Measurements from ENCODE around the gene SLC24A1. TPM values are rescaled to one million over a fixed set of nuclear protein-coding genes. Genes with fewer than 3 reads are reported as not detected.

Gene SLC24A1
- total RNA-seq, 1 donor from 2014 or later: 10.3 TPM

DNA sequence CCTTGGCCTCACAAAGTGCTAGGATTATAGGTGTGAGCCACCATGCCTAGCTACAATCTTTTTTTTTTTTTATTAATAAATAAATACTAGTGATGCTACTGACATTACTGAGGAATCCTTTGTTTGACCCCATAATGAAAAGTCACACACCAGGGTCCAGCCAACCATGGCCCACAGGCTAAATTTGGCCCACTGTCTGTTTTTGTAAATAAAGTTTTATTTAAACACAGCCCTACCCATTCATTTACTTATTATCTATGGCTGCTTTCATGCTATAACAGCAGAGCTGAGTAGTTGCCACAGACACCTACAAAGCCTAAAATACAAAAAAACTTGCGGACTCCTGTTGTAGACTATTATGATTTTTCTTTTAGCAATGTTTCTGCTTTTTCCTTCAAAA, 18.2 kb upstream of the SLC24A1 start:
- no peaks in the 10 kb centered on the region for H3K27me3 ChIP-seq (ENCODE audit: insufficient read depth, low read length)
- H3K4me2 ChIP-seq (ENCODE audit: low read length): no peak overlapping the region
- Mint-ChIP-seq H3K4me3 (ENCODE audit: unreplicated experiment) (no peak overlapping the region), H3K27me3 (ENCODE audit: low read depth, unreplicated experiment) (no peaks in the 10 kb centered on the region), H3K36me3 (ENCODE audit: low read depth, unreplicated experiment) (peaks cover 5% of the 10 kb centered on the region), H3K4me1 (ENCODE audit: low read depth, unreplicated experiment) (no peaks in the 10 kb centered on the region), H3K27ac (ENCODE audit: unreplicated experiment) (no peak overlapping the region), H3K9me3 (ENCODE audit: unreplicated experiment) (no peaks in the 10 kb centered on the region)
- H3K9ac ChIP-seq (ENCODE audit: low read length): no peak overlapping the region
- H3K36me3 ChIP-seq (ENCODE audit: insufficient read depth, low read length): peaks cover 17% of the 10 kb centered on the region
- H3K4me1 ChIP-seq (ENCODE audit: insufficient read depth, low read length): no peaks in the 10 kb centered on the region
- TF ChIP-seq CTCF (IDR thresholded peaks at IDR 0.05; ENCODE audit: insufficient read depth, low read depth, low read length) (no peak), EZH2 (IDR thresholded peaks at IDR 0.05; ENCODE audit: insufficient read depth, low read length) (no peak)
- H4K20me1 ChIP-seq (ENCODE audit: insufficient read depth, low read length): no peaks in the 10 kb centered on the region
- no peaks in the 10 kb centered on the region for H3K9me3 ChIP-seq (ENCODE audit: insufficient read depth, low read depth, low read length)
- peaks cover 25% of the 10 kb centered on the region for H3K79me2 ChIP-seq (ENCODE audit: insufficient read depth, low read length)
- FAIRE-seq (no peak), DNase-seq (ENCODE audit: low read depth) (no peak)
- H3K27ac ChIP-seq (ENCODE audit: low read depth, low read length): no peak overlapping the region
- H3K4me3 ChIP-seq (ENCODE audit: insufficient read depth, low read depth, low read length): no peak overlapping the region
- no peak overlapping the region for H2AFZ ChIP-seq (ENCODE audit: low read depth, low read length)

- Mint-ChIP-seq H3K4me3 (ENCODE audit: unreplicated experiment) (peak within 1 kb of the TSS; percentile 90), H3K4me1 (ENCODE audit: low read depth, unreplicated experiment) (peaks cover 17% of the 10 kb centered on the region), H3K27ac (ENCODE audit: unreplicated experiment) (peak within 1 kb of the TSS; percentile 98), H3K9me3 (ENCODE audit: unreplicated experiment) (no peaks in the 10 kb centered on the region), H3K36me3 (ENCODE audit: low read depth, unreplicated experiment) (no peaks in the 10 kb centered on the region), H3K27me3 (ENCODE audit: low read depth, unreplicated experiment) (no peaks in the 10 kb centered on the region)
- Histone ChIP-seq H3K27me3 (ENCODE audit: insufficient read depth, low read length) (no peaks in the 10 kb centered on the region), H3K79me2 (ENCODE audit: insufficient read depth, low read length) (peaks cover 46% of the 10 kb centered on the region), H2AFZ (ENCODE audit: low read depth, low read length) (peak within 1 kb of the TSS; percentile 96), H3K36me3 (ENCODE audit: insufficient read depth, low read length) (no peaks in the 10 kb centered on the region), H3K4me2 (ENCODE audit: low read length) (peak within 1 kb of the TSS; percentile 98), H3K9ac (ENCODE audit: low read length) (peak within 1 kb of the TSS; percentile 100), H3K4me1 (ENCODE audit: insufficient read depth, low read length) (peaks cover 8% of the 10 kb centered on the region), H3K27ac (ENCODE audit: low read depth, low read length) (peak within 1 kb of the TSS; percentile 93), H4K20me1 (ENCODE audit: insufficient read depth, low read length) (no peaks in the 10 kb centered on the region), H3K9me3 (ENCODE audit: insufficient read depth, low read depth, low read length) (no peaks in the 10 kb centered on the region), H3K4me3 (ENCODE audit: insufficient read depth, low read depth, low read length) (peak within 1 kb of the TSS; percentile 97)
- FAIRE-seq (no peak), DNase-seq (ENCODE audit: low read depth) (peak; percentile 90)
- TF ChIP-seq EZH2 (IDR thresholded peaks at IDR 0.05; ENCODE audit: insufficient read depth, low read length): no peak
- peak; percentile 28 for TF ChIP-seq CTCF (IDR thresholded peaks at IDR 0.05; ENCODE audit: insufficient read depth, low read depth, low read length)
These were observed 10.6 kb upstream of the SLC24A1 start, which contains the start of gene INTS14 for GRCh38 chr15:65610871-65611718. Gene INTS14, minus strand, starts transcription at chr15:65611131. Its CDS starts 3,751 bp downstream, at chr15:65607380.

All from astrocyte (in vitro differentiated cells and primary cell).